NCI-H748 (cell line): ENCODE measurements around the gene RARB.

ENCODE experiments used
- DNase-seq: peaks from one replicate; lab custom pipeline; 2025; ENCODE audit not compliant: unreplicated experiment; lab: John Stamatoyannopoulos, UW

RARB gene

DNA sequence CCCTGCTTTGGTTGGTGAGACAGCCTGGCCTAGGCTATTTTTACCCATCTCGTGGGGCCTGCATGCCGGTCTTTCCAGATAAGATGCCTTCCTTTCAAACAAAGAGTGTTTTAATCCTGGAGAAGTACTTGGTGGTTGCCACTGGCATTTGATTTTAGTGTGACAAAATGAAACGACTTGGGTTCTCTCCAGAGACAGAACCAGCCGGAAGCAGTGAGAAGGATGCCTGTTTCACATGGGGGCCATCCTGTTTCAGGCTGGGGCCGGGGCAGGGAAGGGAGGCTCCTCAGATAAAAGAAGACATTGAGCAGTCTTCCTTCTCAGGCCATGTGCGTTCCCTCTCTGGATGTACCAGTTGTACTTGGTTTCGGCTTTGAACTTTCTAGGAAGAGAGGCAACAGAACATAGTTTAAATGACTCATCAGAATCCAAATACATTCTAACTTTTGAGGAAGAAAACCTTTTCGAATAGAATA is 161.8 kb downstream of the RARB start:
- no peak for DNase-seq

DNA sequence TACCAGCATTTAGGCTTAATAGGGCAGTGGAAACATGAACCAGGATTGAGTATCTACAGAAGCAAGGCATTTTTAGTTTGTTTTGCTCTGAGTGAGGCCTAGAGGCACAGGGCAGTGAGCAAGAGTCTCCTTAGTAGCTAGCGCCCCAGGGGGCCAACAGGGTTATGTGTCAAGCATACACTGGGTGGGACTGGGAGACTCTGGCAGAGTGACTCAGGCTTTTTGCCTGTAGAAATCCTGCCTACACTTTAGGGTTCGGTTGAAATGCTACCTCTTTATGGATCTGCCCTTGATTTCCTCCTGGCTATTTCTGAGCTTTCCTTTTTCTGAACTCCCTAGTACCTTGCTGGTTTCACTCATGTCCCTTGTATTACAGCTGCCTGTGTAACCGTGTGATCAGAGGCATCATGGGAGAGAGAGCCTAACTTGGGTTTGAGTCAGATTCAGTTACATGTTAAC is 164.5 kb downstream of the RARB start:
- no peak for DNase-seq

- no peak for DNase-seq
Observed at GRCh38 chr3:25593001-25593400, 164.9 kb downstream of the RARB start.

GRCh38 chr3:25594007-25594502 is 166.0 kb downstream of the RARB start:
- DNase-seq, result peak; percentile 35

DNA sequence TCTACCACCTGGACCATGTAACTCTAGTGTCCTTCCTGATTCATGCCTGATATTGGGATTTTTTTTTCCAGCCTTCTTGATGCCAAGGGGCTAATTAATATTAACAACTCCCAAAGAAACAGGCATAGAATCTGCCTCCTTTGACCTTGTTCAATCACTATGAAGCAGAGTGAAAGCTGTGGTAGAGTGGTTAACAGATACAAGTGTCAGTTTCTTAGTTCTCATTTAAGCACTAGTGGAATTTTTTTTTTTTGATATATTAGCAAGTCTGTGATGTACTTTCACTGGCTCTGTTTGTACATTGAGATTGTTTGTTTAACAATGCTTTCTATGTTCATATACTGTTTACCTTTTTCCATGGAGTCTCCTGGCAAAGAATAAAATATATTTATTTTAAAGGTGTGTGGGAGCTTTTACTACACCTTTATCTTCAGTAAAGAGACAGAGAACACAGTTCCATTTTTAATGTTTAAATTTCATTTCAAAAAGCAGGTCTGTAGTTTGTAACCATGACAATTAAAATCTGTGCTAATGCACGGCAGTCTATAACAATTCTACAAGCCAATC is 169.6 kb downstream of the RARB start:
- DNase-seq, result no peak

GRCh38 chr3:25603703-25604102 is 175.6 kb downstream of the RARB start:
- no peak for DNase-seq

DNA sequence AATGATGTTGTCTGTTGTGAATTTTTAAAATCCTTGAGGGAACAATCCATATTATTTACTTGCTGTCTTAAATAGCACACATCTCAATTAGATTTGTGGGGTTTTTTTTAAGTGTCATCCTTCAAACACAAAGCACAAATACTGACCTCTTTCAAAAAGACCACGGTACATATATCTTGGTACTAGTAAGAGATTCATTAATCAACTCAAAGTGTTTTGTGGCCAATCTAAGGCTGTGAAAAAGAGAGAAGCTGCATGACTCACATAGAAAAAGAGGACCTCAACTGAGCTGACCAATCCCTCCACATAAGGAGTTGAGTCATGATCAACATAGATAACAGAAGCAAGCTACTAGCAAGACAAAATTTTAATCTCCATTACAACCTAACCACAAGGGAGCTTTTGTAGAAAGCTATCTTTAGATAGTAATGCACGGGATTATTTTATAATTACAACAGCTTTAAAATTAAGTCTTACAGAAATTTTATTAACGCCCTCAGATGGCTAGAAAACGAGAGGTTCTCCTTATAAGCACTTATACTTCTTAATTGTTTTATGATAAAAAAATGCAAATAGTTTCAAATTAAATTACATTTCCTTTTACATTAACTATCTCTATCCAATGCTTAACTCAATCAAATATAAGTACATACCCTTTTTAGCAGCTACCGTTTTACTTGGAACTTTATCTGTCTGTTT is 176.2 kb downstream of the RARB start:
- DNase-seq, result no peak

- DNase-seq, result no peak
Observed at GRCh38 chr3:25610167-25610566, 182.1 kb downstream of the RARB start.

GRCh38 chr3:25610779-25611178 is 182.7 kb downstream of the RARB start:
- DNase-seq, result no peak

- no peak for DNase-seq
Observed at GRCh38 chr3:25611193-25611592, 183.1 kb downstream of the RARB start.

DNA sequence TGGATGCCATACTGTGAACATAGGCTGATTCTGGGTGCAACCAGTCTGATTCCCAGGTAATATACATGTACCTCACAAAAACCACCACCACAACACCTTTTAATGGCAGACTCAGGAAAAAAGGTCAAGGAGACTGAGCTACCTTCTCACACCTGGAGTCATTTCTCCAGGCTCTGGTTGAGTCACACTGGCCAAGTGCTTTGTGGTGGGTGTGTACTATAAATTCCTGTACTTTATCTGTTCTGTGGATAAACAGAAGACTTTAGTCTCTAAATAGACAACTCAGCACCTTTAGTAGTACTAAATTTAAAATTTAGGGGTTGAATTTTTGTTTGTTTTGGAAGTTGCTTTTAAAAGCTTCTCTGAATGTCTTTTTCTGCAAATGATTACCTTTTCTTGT is 190.0 kb downstream of the RARB start:
- no peak for DNase-seq

DNA sequence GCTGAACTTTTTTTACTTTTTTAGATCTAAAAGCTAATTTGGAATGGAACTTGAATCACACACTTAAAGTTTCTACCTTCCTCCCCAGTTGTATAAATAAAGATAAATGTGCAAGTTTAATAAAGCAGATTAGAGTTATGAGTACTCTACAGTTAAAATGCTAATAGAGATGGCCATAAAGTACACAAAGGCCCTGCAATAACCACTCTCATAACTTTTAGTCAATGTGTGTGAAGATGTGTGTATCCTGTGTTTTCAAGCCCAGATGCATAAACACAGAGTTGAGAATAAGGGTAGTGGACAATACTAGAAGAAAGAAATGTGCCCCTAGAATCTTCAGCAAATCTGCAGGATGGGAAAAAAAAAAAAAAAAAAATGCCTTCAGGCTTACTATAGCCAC is 191.3 kb downstream of the RARB start:
- DNase-seq, result no peak

GRCh38 chr3:25620493-25620892 is 192.4 kb downstream of the RARB start:
- no peak for DNase-seq

GRCh38 chr3:25621087-25621486 is 193.0 kb downstream of the RARB start:
- no peak for DNase-seq

DNA sequence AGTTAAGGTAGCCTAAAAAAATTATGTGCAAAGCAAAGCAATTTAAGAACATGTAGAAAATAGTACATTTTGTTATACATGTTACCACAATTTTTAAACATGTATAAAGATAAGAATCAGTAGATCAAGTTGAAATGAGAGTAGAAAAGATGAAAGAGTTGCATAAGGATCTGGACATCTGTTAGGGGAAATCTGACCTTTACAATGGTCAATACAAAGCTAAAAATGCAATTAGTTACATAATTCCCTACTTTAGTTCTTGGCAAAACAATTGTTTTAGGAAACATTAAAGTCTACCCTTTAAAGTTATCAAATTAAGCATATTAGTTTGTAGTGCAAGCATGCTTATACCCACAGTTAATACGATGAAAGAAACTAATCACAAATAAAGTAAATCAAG is 203.9 kb downstream of the RARB start:
- DNase-seq, result no peak

- no peak for DNase-seq
Observed at GRCh38 chr3:25633919-25634318, 205.9 kb downstream of the RARB start.

- DNase-seq, result no peak
Observed at GRCh38 chr3:25635038-25635437, 207.0 kb downstream of the RARB start.
